OCI-LY7 (cell line): ENCODE results near the gene ARHGAP26. TPM values are rescaled to one million over a fixed set of nuclear protein-coding genes. Genes with fewer than 3 reads are reported as not detected.

Experiments
- BruUV-seq: library from RNA; stranded (reverse); fragments of 400-500 nt; replicated peaks from 2 replicates; lab custom pipeline; 2021; lab: Mats Ljungman, UMichigan
- CTCF ChIA-PET: fragments of 300-600 bp; sonication (Branson Sonifier 250); formaldehyde crosslinking; loops from one replicate; lab custom pipeline; 2022; ENCODE audit warnings: antibody characterized with exemption; ENCODE audit not compliant: unreplicated experiment; lab: Charles Lee
- POLR2A ChIA-PET: fragments of 300-600 bp; sonication (Branson Sonifier 250); formaldehyde crosslinking; loops from one replicate; lab custom pipeline; 2022; ENCODE audit warnings: antibody characterized with exemption; lab: Charles Lee
- DNase-seq: peaks from one replicate; pipeline ENCODE4 v3.0.0-alpha.2; 2015; ENCODE audit warnings: low spot score
- H2AFZ ChIP-seq: fragments of 200-600 bp; sonication (generic), shearing (Covaris generic); 2 replicates; pipeline ENCODE4 v1.6.1; 2014; ENCODE audit warnings: mild to moderate bottlenecking, antibody characterized with exemption, low read length, moderate library complexity
- H3K27ac ChIP-seq: fragments of 200-600 bp; sonication (generic); 2 replicates; pipeline ENCODE4 v1.5.1; 2014; ENCODE audit warnings: mixed run types, low read depth, mild to moderate bottlenecking, moderate library complexity, low read length, inconsistent platforms; ENCODE audit not compliant: poor library complexity, severe bottlenecking
- H3K36me3 ChIP-seq: fragments of 200-600 bp; sonication (generic); 2 replicates; pipeline ENCODE4 v1.6.1; 2014; ENCODE audit warnings: mild to moderate bottlenecking, antibody characterized with exemption, low read length, moderate library complexity, mixed read lengths; ENCODE audit not compliant: insufficient read depth
- H3K4me1 ChIP-seq: fragments of 200-600 bp; sonication (generic); 2 replicates; pipeline ENCODE4 v1.5.1; 2014; ENCODE audit warnings: mild to moderate bottlenecking, low read length; ENCODE audit not compliant: insufficient read depth, poor library complexity, severe bottlenecking
- H3K4me2 ChIP-seq: fragments of 200-600 bp; sonication (generic); 2 replicates; pipeline ENCODE4 v1.6.1; 2014; ENCODE audit warnings: mild to moderate bottlenecking, low read length
- H3K4me3 ChIP-seq: fragments of 200-600 bp; sonication (generic); 2 replicates; pipeline ENCODE4 v1.5.1; 2014; ENCODE audit warnings: mild to moderate bottlenecking, low read depth, low read length; ENCODE audit not compliant: poor library complexity, severe bottlenecking
- H3K79me2 ChIP-seq: fragments of 200-600 bp; sonication (generic); 2 replicates; pipeline ENCODE4 v1.6.1; 2016; ENCODE audit warnings: low read depth, mild to moderate bottlenecking, low read length, moderate library complexity, mixed read lengths; ENCODE audit not compliant: insufficient read depth
- H3K9me2 ChIP-seq: fragments of 200-600 bp; sonication (generic); 2 replicates; pipeline ENCODE4 v1.6.1; 2016; ENCODE audit warnings: mild to moderate bottlenecking, low read length, mixed read lengths; ENCODE audit not compliant: insufficient read depth
- H3K9me3 ChIP-seq: fragments of 200-600 bp; sonication (generic); 2 replicates; pipeline ENCODE4 v1.6.1; 2014; ENCODE audit warnings: mild to moderate bottlenecking, mixed run types, low read length, mixed read lengths
- H4K20me1 ChIP-seq: fragments of 200-600 bp; sonication (generic); 2 replicates; pipeline ENCODE4 v1.6.1; 2014; ENCODE audit warnings: mild to moderate bottlenecking, antibody characterized with exemption, low read length, moderate library complexity, mixed read lengths; ENCODE audit not compliant: insufficient read depth
- EZH2phosphoT487 ChIP-seq: fragments of 200-600 bp; sonication (generic); IDR thresholded peaks from 2 replicates; pipeline ENCODE4 v1.6.1; 2018; ENCODE audit warnings: low read depth, borderline replicate concordance, mild to moderate bottlenecking, mixed run types, antibody characterized with exemption, low read length, moderate library complexity, mixed read lengths
- intact Hi-C: fragments of 100-400 bp; cut with micrococcal nuclease; formaldehyde crosslinking; loops from one replicate; pipeline ENCODE4 v1.10.0; 2022; ENCODE audit not compliant: unreplicated experiment
- total RNA-seq, 2 experiments: library from RNA; depleted of rRNA in 1 of 2; stranded (reverse); fragments of >200 nt in 1 of 2; shearing (Covaris generic) in 1 of 2; gene quantifications; 2 replicates each; pipeline ENCODE4 v1.2.3, GENCODE V29; 2014 to 2022
- TF ChIP-seq, protein P1 (sequence below): fragments of 200-600 bp; sonication (generic); conservative IDR thresholded peaks from 2 replicates; pipeline ENCODE4 v1.5.1; 2014; ENCODE audit warnings: mild to moderate bottlenecking, antibody characterized with exemption, low read length, moderate library complexity, mixed read lengths

The ARHGAP26 gene
- total RNA-seq, 2 experiments from 2014 or later, result 7.0 to 19.1 TPM

GRCh38 chr5:143033535-143034250, 263.5 kb downstream of the ARHGAP26 start:
- no peaks in the 10 kb centered on the region for H3K36me3 ChIP-seq
- no peaks in the 10 kb centered on the region for H3K9me2 ChIP-seq
- no TSS peak for BruUV-seq
- POLR2A ChIA-PET, result no interaction called here
- H3K27ac ChIP-seq, result no peak overlapping the region
- H4K20me1 ChIP-seq, result no peaks in the 10 kb centered on the region
- H2AFZ ChIP-seq, result no peak overlapping the region
- CTCF ChIA-PET, result no interaction called here
- H3K4me3 ChIP-seq, result no peak overlapping the region
- H3K4me2 ChIP-seq, result no peak overlapping the region
- H3K9me3 ChIP-seq, result no peaks in the 10 kb centered on the region
- H3K79me2 ChIP-seq, result no peaks in the 10 kb centered on the region
- H3K4me1 ChIP-seq, result peaks cover 10% of the 10 kb centered on the region
- no peak for DNase-seq
- TF ChIP-seq EZH2phosphoT487, result no peak
- TF ChIP-seq, protein P1, sequence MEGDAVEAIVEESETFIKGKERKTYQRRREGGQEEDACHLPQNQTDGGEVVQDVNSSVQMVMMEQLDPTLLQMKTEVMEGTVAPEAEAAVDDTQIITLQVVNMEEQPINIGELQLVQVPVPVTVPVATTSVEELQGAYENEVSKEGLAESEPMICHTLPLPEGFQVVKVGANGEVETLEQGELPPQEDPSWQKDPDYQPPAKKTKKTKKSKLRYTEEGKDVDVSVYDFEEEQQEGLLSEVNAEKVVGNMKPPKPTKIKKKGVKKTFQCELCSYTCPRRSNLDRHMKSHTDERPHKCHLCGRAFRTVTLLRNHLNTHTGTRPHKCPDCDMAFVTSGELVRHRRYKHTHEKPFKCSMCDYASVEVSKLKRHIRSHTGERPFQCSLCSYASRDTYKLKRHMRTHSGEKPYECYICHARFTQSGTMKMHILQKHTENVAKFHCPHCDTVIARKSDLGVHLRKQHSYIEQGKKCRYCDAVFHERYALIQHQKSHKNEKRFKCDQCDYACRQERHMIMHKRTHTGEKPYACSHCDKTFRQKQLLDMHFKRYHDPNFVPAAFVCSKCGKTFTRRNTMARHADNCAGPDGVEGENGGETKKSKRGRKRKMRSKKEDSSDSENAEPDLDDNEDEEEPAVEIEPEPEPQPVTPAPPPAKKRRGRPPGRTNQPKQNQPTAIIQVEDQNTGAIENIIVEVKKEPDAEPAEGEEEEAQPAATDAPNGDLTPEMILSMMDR, result no peak
- intact Hi-C loops, result no loop called here

GRCh38 chr5:143036146-143036927, 266.2 kb downstream of the ARHGAP26 start:
- no TSS peak for BruUV-seq
- CTCF ChIA-PET, result no interaction called here
- no peak for TF ChIP-seq EZH2phosphoT487

DNA sequence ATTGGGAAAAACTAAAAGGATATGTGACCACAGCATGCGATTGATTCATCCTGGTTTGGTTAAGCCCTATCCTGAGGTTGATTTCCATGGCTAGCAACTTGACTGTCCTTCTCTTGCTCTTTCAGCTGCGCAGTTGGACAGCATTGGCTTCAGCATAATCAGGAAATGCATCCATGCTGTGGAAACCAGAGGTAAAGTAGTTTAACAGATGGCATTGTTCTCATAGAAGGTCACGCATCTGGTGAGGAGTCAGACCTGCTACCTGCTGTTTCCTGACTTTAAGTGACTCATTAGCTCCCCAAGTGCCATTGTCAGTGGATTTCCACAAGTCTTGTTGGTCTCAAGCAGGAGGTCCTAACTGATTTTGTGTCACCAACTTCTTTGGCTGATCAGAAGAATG, 266.9 kb downstream of the ARHGAP26 start:
- Histone ChIP-seq H3K4me2 (no peak overlapping the region), H3K9me3 (no peaks in the 10 kb centered on the region), H3K27ac (no peak overlapping the region), H4K20me1 (no peaks in the 10 kb centered on the region), H3K9me2 (no peaks in the 10 kb centered on the region), H3K36me3 (no peaks in the 10 kb centered on the region), H2AFZ (no peak overlapping the region), H3K4me3 (no peak overlapping the region), H3K4me1 (no peaks in the 10 kb centered on the region), H3K79me2 (no peaks in the 10 kb centered on the region)
- DNase-seq, result no peak
- TF ChIP-seq EZH2phosphoT487, result no peak
- TF ChIP-seq, protein P1, result no peak
- POLR2A ChIA-PET, result interaction anchor here (0.7 kb wide), 1 partner anchor 152 kb away, joined by 3 read pairs; no protein-coding TSS in a partner anchor
- CTCF ChIA-PET, result no interaction called here
- intact Hi-C loops, result no loop called here
- BruUV-seq, result no TSS peak

More at GRCh38 chr5:143036146-143036927, 266.2 kb downstream of the ARHGAP26 start:
- Histone ChIP-seq H3K4me2 (no peak overlapping the region), H3K9me2 (no peaks in the 10 kb centered on the region), H3K36me3 (no peaks in the 10 kb centered on the region), H2AFZ (no peak overlapping the region), H3K4me1 (no peaks in the 10 kb centered on the region), H4K20me1 (no peaks in the 10 kb centered on the region), H3K79me2 (no peaks in the 10 kb centered on the region), H3K9me3 (no peaks in the 10 kb centered on the region), H3K27ac (no peak overlapping the region), H3K4me3 (no peak overlapping the region)
- no peak for DNase-seq
- POLR2A ChIA-PET, result interaction anchor here (0.7 kb wide), 1 partner anchor 153 kb away, joined by 3 read pairs; no protein-coding TSS in a partner anchor
- intact Hi-C loops, result no loop called here
